Umbilical cord (tissue), 2 donors: Measurements from ENCODE around the gene OGFR. TPM values are rescaled to one million over a fixed set of nuclear protein-coding genes. Genes with fewer than 3 reads are reported as not detected.

ENCODE experiments used
- DNase-seq: peaks from one replicate; pipeline ENCODE4 v3.0.0-alpha.2; 2015; ENCODE audit warnings: low spot score
- total RNA-seq: library from RNA; depleted of rRNA; stranded (reverse); fragments of >200 nt; gene quantifications from one replicate; pipeline ENCODE4 v1.2.3, GENCODE V29; 2014; ENCODE audit warnings: low replicate concordance; ENCODE audit not compliant: insufficient read depth

Gene OGFR
- total RNA-seq, 1 donor from 2014 or later = 13.7 TPM

DNA sequence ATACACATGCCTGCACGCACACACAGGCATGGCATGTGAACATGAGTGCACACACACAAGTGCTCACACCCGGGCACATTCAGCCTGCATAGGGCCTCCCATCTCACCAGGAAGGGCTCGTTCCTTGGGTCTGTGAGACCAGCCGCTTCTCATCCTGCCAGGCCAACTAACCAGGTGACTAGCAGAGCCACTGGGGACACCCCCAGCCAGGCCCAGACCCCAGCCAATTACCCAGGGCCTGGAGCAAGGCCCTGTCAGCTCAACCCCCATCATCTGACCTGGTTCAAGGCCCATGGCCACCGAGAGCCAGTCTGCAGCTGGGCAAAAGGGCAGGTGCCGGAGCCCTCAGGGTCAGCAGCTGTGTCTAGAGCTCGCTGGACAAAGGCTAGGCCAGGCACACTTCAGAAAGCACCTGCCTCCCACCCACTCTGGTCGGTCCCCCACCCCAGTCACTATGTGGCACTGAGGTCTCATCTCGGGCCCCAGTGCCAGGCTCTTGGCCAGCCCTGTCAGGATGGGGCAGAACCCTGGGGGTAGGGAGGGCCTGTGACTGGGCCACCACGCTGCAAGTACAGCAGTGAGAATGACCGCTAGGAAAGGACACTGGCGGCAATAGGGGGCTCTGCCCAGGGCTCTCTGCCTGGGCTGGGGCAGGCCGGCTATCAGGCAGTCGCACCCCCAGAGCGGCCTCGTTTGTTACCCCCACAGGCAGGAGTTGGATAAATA lies 35.1 kb upstream of the OGFR start:
- no peak for DNase-seq

- no peak for DNase-seq
These were observed 34.3 kb upstream of the OGFR start for GRCh38 chr20:62770111-62770910.

- no peak for DNase-seq
These were observed 33.7 kb upstream of the OGFR start for GRCh38 chr20:62770916-62771315.

DNA sequence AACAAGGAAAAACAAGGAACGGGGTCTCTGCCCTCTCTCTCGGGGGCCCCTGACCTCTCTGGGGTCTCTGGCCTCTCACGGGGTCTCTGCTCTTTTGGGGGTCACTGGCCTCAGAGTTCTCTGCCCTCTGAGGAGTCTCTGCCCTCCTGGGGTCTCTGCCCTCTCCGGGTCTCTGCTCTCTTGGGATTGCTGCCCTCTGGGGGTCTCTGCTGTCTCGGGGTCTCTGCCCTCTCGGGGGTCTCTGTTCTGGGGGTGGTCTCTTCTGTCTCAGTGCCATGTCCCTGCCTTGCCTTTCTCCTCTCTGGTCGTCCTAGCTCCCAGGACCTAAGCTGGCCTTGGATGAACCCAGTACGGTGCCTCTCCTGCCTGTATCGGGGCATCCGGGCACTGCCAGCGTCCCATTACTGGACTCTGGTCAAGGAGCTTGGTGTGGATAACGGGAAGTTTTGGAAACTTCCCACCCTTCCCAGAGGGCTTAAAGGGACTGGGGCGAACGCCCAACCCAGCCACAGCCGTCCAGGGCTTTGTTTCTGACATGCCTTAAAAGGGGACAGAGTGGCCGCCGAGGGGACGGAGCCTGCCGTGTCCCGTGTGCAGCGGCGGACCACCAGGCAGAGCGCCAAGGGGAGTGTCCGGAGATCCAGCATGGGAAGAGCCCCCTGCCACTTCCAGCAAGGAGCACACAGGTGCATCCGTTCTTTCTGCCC lies 33.1 kb upstream of the OGFR start:
- DNase-seq = no peak

DNA sequence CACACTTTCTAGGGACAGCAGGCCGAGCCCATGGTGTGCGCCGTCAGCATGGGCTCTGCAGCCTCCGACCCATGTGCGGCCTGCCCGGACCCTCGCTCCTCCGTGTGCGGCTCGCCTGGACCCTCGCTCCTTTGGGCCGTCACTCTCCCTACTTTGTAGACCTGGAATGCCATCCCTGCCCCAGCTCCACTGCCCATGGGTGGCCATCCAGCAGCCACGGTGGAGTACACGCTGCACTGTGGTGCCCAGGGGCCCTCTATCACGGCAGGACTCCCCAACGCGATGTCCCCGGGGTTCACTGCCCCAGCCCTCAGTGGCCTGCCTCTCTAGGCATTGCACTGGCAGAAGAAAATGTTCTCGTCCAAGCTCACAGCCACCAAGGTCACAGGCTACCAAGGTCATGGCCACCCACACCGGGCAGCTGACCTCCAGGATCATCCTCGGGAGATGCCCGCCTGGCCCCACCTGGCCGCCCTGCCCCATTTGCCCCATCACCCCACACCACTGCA lies 32.5 kb upstream of the OGFR start:
- DNase-seq = no peak

DNA sequence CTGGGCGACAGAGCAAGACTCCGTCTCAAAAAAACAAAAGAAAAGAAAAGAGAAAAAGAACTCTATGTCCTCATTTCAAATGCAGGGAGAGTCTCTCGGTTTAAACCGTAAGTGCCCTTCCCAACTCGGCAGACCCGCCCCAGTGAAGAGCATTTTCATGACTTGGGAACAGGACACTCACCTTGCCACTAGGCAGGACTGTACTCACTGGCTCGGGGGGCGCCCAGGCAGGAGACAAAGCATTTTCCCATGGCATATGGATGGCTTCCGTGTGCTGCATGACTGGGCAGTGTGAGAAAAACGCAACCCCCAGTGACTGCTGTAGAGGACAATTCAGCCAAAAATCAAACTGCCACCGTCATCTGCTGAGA lies 32.0 kb upstream of the OGFR start:
- no peak for DNase-seq

- DNase-seq = peak; percentile 34
These were observed 31.4 kb upstream of the OGFR start for GRCh38 chr20:62772990-62773844.

GRCh38 chr20:62773845-62774714 lies 30.6 kb upstream of the OGFR start:
- DNase-seq = peak; percentile 68

- no peak for DNase-seq
These were observed 29.9 kb upstream of the OGFR start for GRCh38 chr20:62774762-62775161.

DNA sequence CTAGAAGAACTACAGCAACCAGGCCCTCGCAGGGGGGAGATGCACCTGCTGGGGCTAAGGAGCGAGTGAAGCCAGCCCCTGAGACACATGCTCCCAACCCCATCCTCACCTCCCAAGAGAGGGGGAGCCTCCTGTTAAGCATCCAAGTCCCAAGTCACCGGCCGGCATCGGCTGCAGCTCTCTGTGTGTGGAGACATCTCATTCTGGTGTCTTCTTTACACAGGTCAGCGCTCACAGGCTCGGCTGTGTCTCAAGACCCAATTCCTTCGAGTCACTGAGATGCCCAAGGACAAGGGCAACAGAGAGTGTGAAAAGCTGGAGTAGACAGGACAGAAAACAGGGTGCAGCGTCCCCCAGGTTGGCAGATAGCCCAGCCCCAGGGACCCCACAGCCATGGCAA lies 29.4 kb upstream of the OGFR start:
- DNase-seq = no peak

- no peak for DNase-seq
These were observed 28.5 kb upstream of the OGFR start for GRCh38 chr20:62776035-62776691.

GRCh38 chr20:62776692-62777527 lies 27.7 kb upstream of the OGFR start:
- no peak for DNase-seq

GRCh38 chr20:62777528-62777830 lies 27.2 kb upstream of the OGFR start:
- DNase-seq = no peak

DNA sequence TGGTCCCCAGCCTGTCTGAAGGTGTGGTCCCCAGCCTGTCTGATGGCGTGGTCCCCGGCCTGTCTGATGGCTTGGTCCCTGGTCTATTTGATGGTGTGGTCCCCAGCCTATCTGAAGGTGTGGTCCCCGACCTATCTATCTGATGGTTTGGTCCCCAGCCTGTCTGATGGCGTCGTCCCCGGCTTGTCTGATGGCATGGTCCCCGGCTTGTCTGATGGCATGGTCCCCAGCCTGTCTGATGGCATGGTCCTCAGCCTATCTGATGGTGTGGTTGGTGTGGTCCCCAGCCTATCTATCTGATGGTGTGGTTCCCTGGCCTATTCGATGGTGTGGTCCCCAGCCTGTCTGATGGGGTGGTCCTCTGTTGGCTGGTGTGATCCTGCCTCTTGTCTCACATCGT lies 26.6 kb upstream of the OGFR start:
- DNase-seq = no peak

- no peak for DNase-seq
These were observed 25.8 kb upstream of the OGFR start for GRCh38 chr20:62778601-62779416.

DNA sequence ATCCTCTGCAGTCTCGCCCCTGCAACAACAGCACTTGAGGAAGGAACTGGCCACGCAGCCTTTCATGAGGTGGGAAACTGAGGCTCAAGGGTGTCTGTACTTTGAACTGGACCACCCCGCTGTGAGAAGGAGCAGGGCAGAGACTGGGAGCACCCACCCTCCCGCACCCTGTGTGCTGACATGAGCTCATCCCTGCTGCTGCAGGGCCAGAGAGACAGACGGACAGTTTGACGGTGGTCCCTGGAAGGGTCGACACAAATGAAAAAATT lies 25.3 kb upstream of the OGFR start:
- no peak for DNase-seq

- DNase-seq = no peak
These were observed 24.4 kb upstream of the OGFR start for GRCh38 chr20:62780204-62780603.

GRCh38 chr20:62780696-62781095 lies 23.9 kb upstream of the OGFR start:
- DNase-seq = no peak
